Measurements from ENCODE around the gene GCLC.

Gene GCLC

GRCh38 chr6:53447865-53448264 lies 97.0 kb downstream of the GCLC start:
- DNase-seq (ENCODE audit: low read depth in 2 of 2), result no peak

Measured in stimulated activated CD8-positive, alpha-beta memory T cell treated with anti-CD3 and anti-CD28 coated beads, Interleukin-7, amount 100 ng/mL, for 1 hour (primary cell).